GM18870 (cell line): ENCODE measurements around the gene CFAP157.

ENCODE experiments used
- ATAC-seq: cut with Tn5 transposase; IDR thresholded peaks from one replicate; pipeline ENCODE4 v1.9.1; 2021; ENCODE audit warnings: moderate library complexity; ENCODE audit not compliant: unreplicated experiment

The CFAP157 gene

GRCh38 chr9:127706836-127707241, at the start of gene CFAP157:
TSS of gene CFAP157 (plus strand) at chr9:127706988. CDS start at chr9:127707032, 44 bp downstream.
- no peak for ATAC-seq

- ATAC-seq = no peak
Measured at GRCh38 chr9:127658428-127658827, 48.4 kb upstream of the CFAP157 start.

GRCh38 chr9:127660886-127661741, 45.7 kb upstream of the CFAP157 start:
- no peak for ATAC-seq

GRCh38 chr9:127662617-127663016, 44.2 kb upstream of the CFAP157 start:
- ATAC-seq = no peak

- no peak for ATAC-seq
Measured at GRCh38 chr9:127664324-127664677, 42.5 kb upstream of the CFAP157 start.

- ATAC-seq = no peak
Measured at GRCh38 chr9:127664678-127665507, 41.9 kb upstream of the CFAP157 start.

GRCh38 chr9:127667127-127667844, 39.5 kb upstream of the CFAP157 start:
- ATAC-seq = no peak

- no peak for ATAC-seq
Measured at GRCh38 chr9:127667906-127668305, 38.9 kb upstream of the CFAP157 start.

- ATAC-seq = no peak
Measured at GRCh38 chr9:127673234-127673633, 33.6 kb upstream of the CFAP157 start.

- no peak for ATAC-seq
Measured at GRCh38 chr9:127676638-127677037, 30.1 kb upstream of the CFAP157 start.

- ATAC-seq = no peak
Measured at GRCh38 chr9:127679506-127679905, 27.3 kb upstream of the CFAP157 start.

GRCh38 chr9:127680226-127680625, 26.6 kb upstream of the CFAP157 start:
- no peak for ATAC-seq

- ATAC-seq = no peak
Measured at GRCh38 chr9:127680846-127681245, 25.9 kb upstream of the CFAP157 start.

- ATAC-seq = no peak
Measured at GRCh38 chr9:127682351-127683136, 24.2 kb upstream of the CFAP157 start.

GRCh38 chr9:127683723-127684122, 23.1 kb upstream of the CFAP157 start:
- no peak for ATAC-seq

GRCh38 chr9:127684576-127684975, 22.2 kb upstream of the CFAP157 start:
- ATAC-seq = no peak

- ATAC-seq = no peak
Measured at GRCh38 chr9:127686461-127687393, 20.1 kb upstream of the CFAP157 start.

GRCh38 chr9:127689329-127690000, 17.3 kb upstream of the CFAP157 start:
- ATAC-seq = no peak

GRCh38 chr9:127690735-127691134, 16.1 kb upstream of the CFAP157 start:
- ATAC-seq = no peak
